Peyer's patch (tissue), 4 donors: ENCODE data around the gene TMEM86B.

ENCODE experiments used
- CTCF ChIP-seq, 6 experiments: fragments of 450-650 bp in 4 of 6; fragments of 200-600 bp in 2 of 6; sonication (generic) in 1 of 6; IDR thresholded peaks; one replicate each; pipeline ENCODE4 v1.5.1; 2017 to 2019; ENCODE audit warnings: antibody characterized with exemption in 6 of 6, mild to moderate bottlenecking in 3 of 6, moderate library complexity in 1 of 6
- POLR2A ChIP-seq, 2 donors: fragments of 450-650 bp; IDR thresholded peaks; one replicate each; pipeline ENCODE4 v1.5.1; 2017; ENCODE audit warnings: antibody characterized with exemption in 2 of 2, mild to moderate bottlenecking in 2 of 2, moderate library complexity in 2 of 2

GRCh38 chr19:55220525-55220924 lies 8.0 kb downstream of the TMEM86B start:
- TF ChIP-seq POLR2A (IDR thresholded peaks at IDR 0.05): no peak
- no peak for TF ChIP-seq CTCF (IDR thresholded peaks at IDR 0.05)
